Smooth muscle cell (in vitro differentiated cells): ENCODE measurements around the gene YPEL3. TPM values are rescaled to one million over a fixed set of nuclear protein-coding genes. Genes with fewer than 3 reads are reported as not detected.

Source experiments
- DNase-seq: peaks from one replicate; lab custom pipeline; 2025; ENCODE audit not compliant: unreplicated experiment; lab: John Stamatoyannopoulos, UW
- H2AFZ ChIP-seq: fragments of 200-600 bp; sonication (generic); 2 replicates; pipeline ENCODE4 v1.6.0; 2016; ENCODE audit warnings: antibody characterized with exemption, low read depth, mild to moderate bottlenecking
- H3F3A ChIP-seq: fragments of 200-600 bp; sonication (generic); 2 replicates; pipeline ENCODE4 v1.6.0; 2017; ENCODE audit warnings: antibody characterized with exemption, low read depth
- H3K27ac ChIP-seq: fragments of 200-600 bp; sonication (generic); 2 replicates; pipeline ENCODE4 v1.5.1; 2016; ENCODE audit warnings: low read depth, mild to moderate bottlenecking
- H3K27me3 ChIP-seq: fragments of 200-600 bp; sonication (generic); 2 replicates; pipeline ENCODE4 v1.6.1; 2016; ENCODE audit warnings: low read depth, mild to moderate bottlenecking
- H3K36me3 ChIP-seq: fragments of 200-600 bp; sonication (generic); 2 replicates; pipeline ENCODE4 v1.5.1; 2016; ENCODE audit warnings: low read depth
- H3K4me1 ChIP-seq: fragments of 200-600 bp; sonication (generic); 2 replicates; pipeline ENCODE4 v1.5.1; 2016; ENCODE audit warnings: low read depth
- H3K4me2 ChIP-seq: fragments of 200-600 bp; sonication (generic); 2 replicates; pipeline ENCODE4 v1.6.0; 2016; ENCODE audit warnings: mild to moderate bottlenecking
- H3K4me3 ChIP-seq: fragments of 200-600 bp; sonication (generic); 2 replicates; pipeline ENCODE4 v1.5.1; 2016; ENCODE audit warnings: mild to moderate bottlenecking
- H3K79me2 ChIP-seq: fragments of 200-600 bp; sonication (generic); 2 replicates; pipeline ENCODE4 v1.6.0; 2016; ENCODE audit warnings: low read depth, mild to moderate bottlenecking
- H3K9ac ChIP-seq: fragments of 200-600 bp; sonication (generic); 2 replicates; pipeline ENCODE4 v1.6.0; 2016; ENCODE audit warnings: low read depth
- H3K9me3 ChIP-seq: fragments of 200-600 bp; sonication (generic); replicated peaks from 2 replicates; pipeline ENCODE4 v1.5.1; 2016; ENCODE audit warnings: low read depth
- H4K20me1 ChIP-seq: fragments of 200-600 bp; sonication (generic); 2 replicates; pipeline ENCODE4 v1.6.0; 2016; ENCODE audit warnings: low read depth
- CTCF ChIP-seq: fragments of 200-600 bp; sonication (generic); IDR thresholded peaks from 2 replicates; pipeline ENCODE4 v1.5.1; 2017; ENCODE audit warnings: borderline replicate concordance, mild to moderate bottlenecking, antibody characterized with exemption; ENCODE audit not compliant: insufficient read depth, poor library complexity, severe bottlenecking
- WGBS: methylation state at CpG from one replicate; pipeline ENCODE4 v1.1.7; 2016; ENCODE audit warnings: low lambda C conversion rate; 5-methylcytosine and 5-hydroxymethylcytosine counted together
- polyA plus RNA-seq: library from polyadenylated mRNA; unstranded; fragments of >200 nt; fragmentation: Nextera tagmentation; extraction: Ambion mirVana; gene quantifications from 2 replicates; pipeline ENCODE4 v1.2.1, GENCODE V29; 2016
- total RNA-seq: library from RNA; depleted of rRNA; stranded (reverse); fragments of >200 nt; gene quantifications from 2 replicates; pipeline ENCODE4 v1.2.3, GENCODE V29; 2014

Gene YPEL3
- total and polyA plus RNA-seq, 2 experiments from 2014 or later: 37.5 to 65.9 TPM

GRCh38 chr16:30092373-30093010, 3.5 kb downstream of the YPEL3 start:
- H3K27me3 ChIP-seq: no peaks in the 10 kb centered on the region
- no peak overlapping the region for H3K9ac ChIP-seq
- peaks cover 16% of the 10 kb centered on the region for H3F3A ChIP-seq
- H3K36me3 ChIP-seq: no peaks in the 10 kb centered on the region
- peak overlapping the region; percentile 50 for H3K4me3 ChIP-seq
- H3K9me3 ChIP-seq: no peaks in the 10 kb centered on the region
- no peak overlapping the region for H2AFZ ChIP-seq
- WGBS: 9% methylated on average over 22 of the region's 22 CpGs
- H3K4me2 ChIP-seq: peak overlapping the region; percentile 83
- H3K27ac ChIP-seq: peak overlapping the region; percentile 59
- H3K79me2 ChIP-seq: peaks cover 7% of the 10 kb centered on the region
- H4K20me1 ChIP-seq: peaks cover under 1% of the 10 kb centered on the region
- no peak for DNase-seq
- peaks cover 19% of the 10 kb centered on the region for H3K4me1 ChIP-seq
- peak; percentile 70 for TF ChIP-seq CTCF

- peaks cover 24% of the 10 kb centered on the region for H3F3A ChIP-seq
- no peaks in the 10 kb centered on the region for H3K9me3 ChIP-seq
- H3K36me3 ChIP-seq: no peaks in the 10 kb centered on the region
- H4K20me1 ChIP-seq: no peaks in the 10 kb centered on the region
- peak within 1 kb of the TSS; percentile 61 for H3K27ac ChIP-seq
- H3K4me3 ChIP-seq: peak within 1 kb of the TSS; percentile 50
- no peaks in the 10 kb centered on the region for H3K79me2 ChIP-seq
- peak; percentile 41 for TF ChIP-seq CTCF
- peak within 1 kb of the TSS; percentile 65 for H3K9ac ChIP-seq
- H3K4me2 ChIP-seq: peak within 1 kb of the TSS; percentile 83
- WGBS: 2% methylated on average over 72 of the region's 76 CpGs
- peak; percentile 73 for DNase-seq
- peak within 1 kb of the TSS; percentile 20 for H2AFZ ChIP-seq
- no peaks in the 10 kb centered on the region for H3K27me3 ChIP-seq
- peaks cover 19% of the 10 kb centered on the region for H3K4me1 ChIP-seq
These were observed 4.3 kb downstream of the YPEL3 start, which contains the start of gene TBX6 for GRCh38 chr16:30091474-30092372. TBX6 (minus strand) TSS chr16:30091924; CDS start chr16:30091193, 731 bp downstream.

- no peaks in the 10 kb centered on the region for H3K79me2 ChIP-seq
- H3K4me1 ChIP-seq: peaks cover 19% of the 10 kb centered on the region
- peak overlapping the region; percentile 83 for H3K4me2 ChIP-seq
- TF ChIP-seq CTCF: no peak
- H3K27ac ChIP-seq: peak overlapping the region; percentile 61
- peaks cover 24% of the 10 kb centered on the region for H3F3A ChIP-seq
- peak overlapping the region; percentile 50 for H3K4me3 ChIP-seq
- no peak overlapping the region for H3K9ac ChIP-seq
- H3K27me3 ChIP-seq: no peaks in the 10 kb centered on the region
- no peaks in the 10 kb centered on the region for H3K9me3 ChIP-seq
- no peak overlapping the region for H2AFZ ChIP-seq
- no peaks in the 10 kb centered on the region for H4K20me1 ChIP-seq
- 81% methylated on average over 26 of the region's 26 CpGs for WGBS
- DNase-seq: no peak
- H3K36me3 ChIP-seq: no peaks in the 10 kb centered on the region
These were observed 5.2 kb downstream of the YPEL3 start for GRCh38 chr16:30090610-30091331.
